GM18499 (cell line): Measurements from ENCODE around the gene SPEN.

Experiments
- ATAC-seq: cut with Tn5 transposase; IDR thresholded peaks from one replicate; pipeline ENCODE4 v1.9.1; 2021; ENCODE audit warnings: moderate number of reproducible peaks; ENCODE audit not compliant: insufficient read depth, unreplicated experiment

SPEN gene

DNA sequence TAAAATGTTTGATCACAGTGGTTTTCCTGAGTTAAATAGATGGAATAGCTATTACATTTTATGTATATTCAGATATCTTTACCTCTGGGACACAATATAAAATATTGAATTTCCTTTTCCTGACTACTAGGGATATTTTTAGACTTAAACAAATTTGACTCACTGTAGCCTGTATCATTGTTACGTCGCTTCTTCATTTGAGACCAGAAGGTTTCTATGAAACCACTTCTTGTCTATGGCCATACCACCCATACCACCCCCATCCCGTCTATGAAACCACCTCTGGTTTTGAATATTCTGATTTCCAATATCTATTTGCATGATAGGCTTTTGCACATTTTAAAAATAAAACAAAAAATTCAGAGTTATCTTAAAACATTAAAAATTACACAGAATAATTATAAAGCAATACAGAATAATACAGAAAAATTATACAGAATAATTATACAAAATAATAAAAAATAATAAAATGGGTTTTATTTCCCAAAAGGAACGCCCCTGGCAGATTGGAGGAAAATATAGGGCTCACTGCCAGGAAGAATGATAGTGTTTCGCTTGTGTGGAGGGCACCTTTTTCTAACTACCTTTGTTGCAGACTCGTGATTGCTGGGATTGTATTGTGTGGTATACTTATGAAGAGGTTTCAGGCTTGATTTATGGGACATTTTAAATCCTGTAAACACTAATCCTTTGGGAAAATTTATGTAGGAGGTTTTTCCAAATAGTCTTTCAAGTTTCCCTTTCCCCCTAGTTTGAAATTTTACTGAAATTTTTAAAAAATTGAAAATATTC is 4.7 kb downstream of the SPEN start:
- no peak for ATAC-seq

DNA sequence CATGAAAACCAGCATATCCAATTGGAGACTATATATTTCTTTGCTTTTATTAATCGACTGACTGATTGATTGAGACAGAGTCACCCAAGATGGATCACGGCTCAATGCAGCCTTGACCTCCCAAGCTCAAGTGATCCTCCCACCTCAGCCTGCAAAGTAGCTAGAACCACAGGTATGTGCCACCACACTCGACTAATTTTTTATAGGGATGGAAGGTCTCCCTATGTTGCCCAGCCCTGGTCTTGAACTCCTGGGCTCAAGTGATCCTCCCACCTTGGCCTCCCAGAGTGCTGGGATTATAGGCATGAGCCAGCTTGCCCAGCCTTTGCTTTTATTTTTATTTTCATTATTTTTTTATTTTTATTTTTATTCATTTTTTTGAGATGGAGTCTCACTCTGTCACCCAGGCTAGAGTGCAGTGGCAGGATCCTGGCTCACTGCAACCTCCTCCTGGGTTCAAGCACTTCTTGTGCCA is 5.4 kb downstream of the SPEN start:
- no peak for ATAC-seq

GRCh38 chr1:15856888-15857287 is 9.4 kb downstream of the SPEN start:
- ATAC-seq = no peak

- ATAC-seq = no peak
These were observed 10.7 kb downstream of the SPEN start for GRCh38 chr1:15858069-15858670.

- ATAC-seq = no peak
These were observed 11.3 kb downstream of the SPEN start for GRCh38 chr1:15858672-15859372.

GRCh38 chr1:15863156-15863901 is 15.8 kb downstream of the SPEN start:
- no peak for ATAC-seq

- ATAC-seq = no peak
These were observed 19.3 kb downstream of the SPEN start for GRCh38 chr1:15866721-15867201.

- ATAC-seq = no peak
These were observed 19.8 kb downstream of the SPEN start for GRCh38 chr1:15867288-15867687.

- ATAC-seq = no peak
These were observed 21.9 kb downstream of the SPEN start for GRCh38 chr1:15869413-15869812.

DNA sequence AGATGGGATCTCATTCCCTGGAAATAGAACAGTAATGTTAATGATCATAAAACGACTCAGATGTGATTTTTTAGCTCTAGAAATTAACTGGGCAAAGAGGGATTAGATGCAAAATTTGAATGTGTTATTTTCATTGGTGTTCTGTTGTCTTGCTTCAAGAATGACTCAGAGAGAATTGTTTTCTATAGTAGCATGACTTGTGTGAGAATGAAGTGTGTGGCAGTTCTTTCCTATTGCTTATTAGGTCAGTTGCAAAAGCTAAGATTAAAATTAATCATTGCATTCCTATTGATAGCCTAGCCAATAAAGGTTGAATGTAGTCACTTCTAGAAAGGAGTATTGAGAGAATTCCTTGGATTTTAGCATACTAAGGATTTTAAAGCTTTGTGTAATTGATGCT is 22.9 kb downstream of the SPEN start:
- no peak for ATAC-seq

- ATAC-seq = no peak
These were observed 27.0 kb downstream of the SPEN start for GRCh38 chr1:15874471-15874870.

DNA sequence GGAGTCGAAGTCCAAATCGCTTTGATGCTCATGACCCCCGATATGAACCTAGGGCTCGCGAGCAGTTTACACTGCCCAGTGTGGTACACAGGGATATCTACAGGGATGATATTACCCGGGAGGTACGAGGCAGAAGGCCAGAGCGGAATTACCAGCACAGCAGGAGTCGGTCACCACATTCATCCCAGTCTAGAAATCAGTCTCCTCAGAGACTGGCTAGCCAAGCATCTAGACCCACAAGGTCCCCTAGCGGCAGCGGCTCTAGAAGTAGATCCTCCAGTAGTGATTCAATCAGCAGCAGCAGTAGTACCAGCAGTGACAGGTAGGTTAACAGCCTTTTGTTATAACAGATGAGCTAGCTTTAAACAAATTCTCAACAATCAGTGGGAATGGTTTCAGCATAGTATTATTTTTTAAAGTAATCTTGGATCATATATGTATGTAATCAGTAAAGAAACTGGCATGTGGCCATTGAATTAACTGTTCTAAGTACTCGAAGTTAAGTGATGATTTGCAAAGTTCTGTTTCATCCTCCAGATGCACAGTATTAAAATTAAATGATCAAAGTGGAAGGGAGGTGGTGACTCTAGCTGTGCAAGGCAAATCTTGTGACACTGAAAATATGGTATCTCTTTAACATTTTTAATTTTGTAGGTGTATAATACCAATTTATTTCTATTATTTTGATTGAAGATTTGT is 29.0 kb downstream of the SPEN start:
- ATAC-seq = no peak

DNA sequence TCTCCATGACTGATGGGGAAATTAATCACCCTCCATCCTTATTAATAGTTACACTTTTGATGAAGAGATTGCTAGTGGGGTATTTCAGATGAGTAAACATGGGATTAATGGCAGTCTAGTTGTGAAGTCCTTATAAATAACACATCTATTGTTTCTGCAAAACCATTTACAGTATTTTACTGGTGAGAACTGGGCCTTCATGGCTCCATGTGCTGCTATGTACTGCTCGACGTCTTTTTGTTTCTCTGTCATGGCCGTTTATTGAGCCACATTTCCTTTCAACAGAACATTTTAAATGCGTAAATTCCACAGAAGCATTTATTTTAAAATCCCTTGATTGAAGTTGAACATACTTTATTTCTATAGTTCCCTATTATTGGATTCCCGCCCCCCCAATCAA is 34.5 kb downstream of the SPEN start:
- no peak for ATAC-seq

GRCh38 chr1:15882665-15883064 is 35.2 kb downstream of the SPEN start:
- no peak for ATAC-seq

DNA sequence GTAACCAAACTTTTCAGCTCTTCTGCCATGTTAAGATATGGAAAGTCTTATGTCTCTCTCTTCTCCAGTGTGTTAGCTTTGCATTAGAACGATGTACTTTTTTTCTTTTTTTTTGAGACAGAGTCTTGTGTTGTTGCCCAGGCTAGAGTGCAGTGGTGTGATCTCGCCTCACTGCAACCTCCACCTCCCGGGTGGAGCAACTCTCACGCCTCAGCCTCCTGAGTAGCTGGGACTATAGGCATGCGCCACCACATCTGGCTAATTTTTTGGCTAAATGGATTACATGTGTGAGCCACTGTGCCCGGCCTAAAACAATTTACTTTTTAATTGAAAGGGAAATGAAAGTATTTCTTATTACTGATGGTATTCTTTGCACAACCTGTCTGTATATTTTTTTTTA is 35.8 kb downstream of the SPEN start:
- ATAC-seq = no peak

DNA sequence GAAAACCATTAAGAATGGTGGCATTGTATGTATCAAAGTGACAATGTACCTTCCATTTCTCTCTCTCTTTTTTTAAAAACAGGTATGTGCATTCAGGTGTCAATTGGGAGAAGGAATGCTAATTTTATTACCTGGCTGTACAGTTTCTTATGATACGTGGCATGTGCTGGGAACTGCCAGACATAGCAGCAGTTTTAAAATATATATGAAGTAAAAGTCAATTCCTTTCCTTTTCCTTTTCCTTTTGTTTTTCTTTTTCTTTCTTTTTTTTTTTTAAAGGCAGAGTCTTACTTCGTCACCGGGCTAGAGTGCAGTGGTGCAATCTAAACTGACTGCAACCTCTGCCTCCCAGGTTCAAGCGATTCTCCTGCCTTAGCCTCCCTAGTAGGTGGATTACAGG is 37.0 kb downstream of the SPEN start:
- no peak for ATAC-seq

- no peak for ATAC-seq
These were observed 37.8 kb downstream of the SPEN start for GRCh38 chr1:15885269-15885668.

DNA sequence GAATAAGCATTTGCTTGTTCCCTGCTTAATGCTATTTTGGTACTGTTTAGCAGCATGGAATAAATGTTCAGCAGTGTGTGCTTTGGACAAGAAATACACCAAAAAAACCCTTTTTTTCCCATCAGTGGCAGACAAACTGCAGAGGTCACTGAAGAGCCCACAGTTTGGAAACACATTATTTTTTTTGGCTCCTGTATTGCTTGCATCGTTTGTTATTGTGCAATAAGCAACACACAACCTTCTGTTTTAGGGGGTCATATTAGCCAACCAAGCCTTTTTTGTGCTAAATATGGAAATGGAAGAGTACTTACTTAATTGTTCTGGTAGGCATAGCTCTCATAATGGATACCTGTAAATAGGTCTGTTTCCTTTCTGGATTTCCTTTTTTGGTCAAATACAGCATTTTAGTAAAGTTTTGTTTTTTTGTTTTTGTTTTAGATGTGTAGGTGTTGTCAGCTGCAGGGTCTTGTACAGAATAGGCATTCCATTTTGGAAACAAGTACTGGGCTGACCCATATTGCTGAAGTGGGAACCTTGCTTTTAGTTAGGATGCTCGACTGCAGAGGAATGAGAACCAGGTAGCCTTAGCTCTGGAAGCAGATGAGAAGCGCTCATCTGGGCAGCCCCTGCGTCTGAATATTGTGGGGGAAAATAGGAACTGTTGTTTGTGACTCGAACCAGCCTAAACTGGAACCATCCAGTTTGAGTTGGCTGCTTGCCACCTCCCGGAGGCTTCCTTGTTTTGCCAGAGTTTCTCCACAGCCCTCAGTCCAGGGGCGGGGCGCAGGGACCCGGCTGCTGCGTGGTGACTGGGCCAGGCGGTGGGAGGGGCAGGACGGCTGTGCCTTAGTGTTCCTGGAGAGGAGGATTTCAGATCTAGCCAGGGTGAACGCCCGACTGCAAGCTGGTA is 38.4 kb downstream of the SPEN start:
- ATAC-seq = no peak

DNA sequence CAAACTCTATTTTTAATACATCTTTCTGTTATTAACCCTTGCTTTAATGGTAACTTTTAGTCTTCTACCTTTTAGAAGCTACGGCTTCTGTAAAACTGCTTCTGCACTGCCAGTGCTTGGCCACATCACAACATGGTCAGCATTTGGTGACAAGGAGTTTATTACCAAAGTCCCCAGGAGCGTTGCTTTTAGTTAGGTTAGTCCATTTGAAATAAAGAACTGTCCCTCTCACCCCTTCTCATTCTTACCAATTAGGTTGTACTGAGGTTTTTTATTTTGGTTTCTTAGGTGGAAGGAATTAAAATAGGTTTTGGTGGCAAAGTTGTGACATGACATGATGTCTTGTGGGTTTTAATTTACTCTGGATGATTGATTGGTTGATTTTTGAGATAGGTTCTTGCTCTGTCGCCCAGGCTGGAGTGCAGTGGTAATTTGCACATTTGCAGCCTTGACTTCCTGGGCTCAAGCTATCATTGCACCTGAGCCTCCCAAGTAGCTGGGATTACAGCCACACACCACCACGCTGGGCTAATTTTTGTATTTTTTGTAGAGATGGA is 39.2 kb downstream of the SPEN start:
- no peak for ATAC-seq
